Naive thymus-derived CD4-positive, alpha-beta T cell (primary cell): ENCODE results near the gene UTP14A. TPM values are rescaled to one million over a fixed set of nuclear protein-coding genes. Genes with fewer than 3 reads are reported as not detected.

Experiments
- ATAC-seq: fragments of 150-1000 bp; cut with Tn5 transposase; 2 replicates; pipeline ENCODE4 v1.10.0; 2021; ENCODE audit warnings: mild to moderate bottlenecking, moderate library complexity
- CTCF ChIA-PET: fragments of 350-600 bp; sonication (Branson Sonifier 250); formaldehyde crosslinking; loops from one replicate; lab custom pipeline; 2021; ENCODE audit warnings: antibody characterized with exemption; lab: Charles Lee
- POLR2A ChIA-PET: fragments of 350-600 bp; sonication (Branson Sonifier 250); formaldehyde crosslinking; loops from one replicate; lab custom pipeline; 2021; ENCODE audit warnings: antibody characterized with exemption, inconsistent platforms; lab: Charles Lee
- DNase-seq, 9 donors: peaks; one replicate each; pipeline versions ENCODE4 v3.0.0 to v3.0.0-alpha.2; 2020 to 2022; ENCODE audit warnings: mixed read lengths in 1 of 9
- H3K27ac ChIP-seq: one replicate; pipeline ENCODE4 v1.7.0; 2013; ENCODE audit warnings: mild to moderate bottlenecking, low read depth, low read length, moderate library complexity
- H3K27me3 ChIP-seq, 2 donors: one replicate each; pipeline ENCODE4 v1.7.0; 2013; ENCODE audit warnings: low read length in 2 of 2, mild to moderate bottlenecking in 2 of 2, moderate library complexity in 2 of 2; ENCODE audit not compliant: control insufficient read depth in 2 of 2, insufficient read depth in 2 of 2
- H3K36me3 ChIP-seq, 3 experiments: 1 replicate in 2 of 3; 2 replicates in 1 of 3; pipeline ENCODE4 v1.7.0; 2013; ENCODE audit warnings: low read length in 3 of 3, mild to moderate bottlenecking in 3 of 3, moderate library complexity in 1 of 3; ENCODE audit not compliant: insufficient read depth in 3 of 3, control insufficient read depth in 2 of 3
- H3K4me1 ChIP-seq, 2 donors: one replicate each; pipeline ENCODE4 v1.7.0; 2013; ENCODE audit warnings: low read length in 2 of 2, mild to moderate bottlenecking in 2 of 2, moderate library complexity in 1 of 2; ENCODE audit not compliant: control insufficient read depth in 2 of 2, insufficient read depth in 2 of 2
- H3K4me3 ChIP-seq: 2 replicates; pipeline ENCODE4 v1.7.0; 2013; ENCODE audit warnings: mild to moderate bottlenecking, low read length
- H3K9me3 ChIP-seq, 3 experiments: 1 replicate in 2 of 3; 2 replicates in 1 of 3; pipeline ENCODE4 v1.7.0; 2013; ENCODE audit warnings: low read length in 3 of 3; ENCODE audit not compliant: control insufficient read depth in 2 of 3
- H3K27ac Mint-ChIP-seq, 9 donors: one replicate each; pipeline ENCODE4 v1.8.0; 2020 to 2022; ENCODE audit warnings: mixed read lengths in 9 of 9, mild to moderate bottlenecking in 8 of 9, moderate library complexity in 5 of 9, inconsistent platforms in 2 of 9
- H3K27me3 Mint-ChIP-seq, 5 donors: one replicate each; pipeline ENCODE4 v1.8.0; 2021 to 2022; ENCODE audit warnings: mixed read lengths in 5 of 5, mild to moderate bottlenecking in 1 of 5
- H3K36me3 Mint-ChIP-seq, 5 donors: one replicate each; pipeline ENCODE4 v1.8.0; 2020 to 2022; ENCODE audit warnings: mixed read lengths in 5 of 5, mild to moderate bottlenecking in 3 of 5, inconsistent platforms in 1 of 5
- H3K4me1 Mint-ChIP-seq, 7 donors: one replicate each; pipeline ENCODE4 v1.8.0; 2020 to 2022; ENCODE audit warnings: mixed read lengths in 7 of 7, mild to moderate bottlenecking in 3 of 7, inconsistent platforms in 1 of 7
- H3K4me3 Mint-ChIP-seq, 10 donors: one replicate each; pipeline ENCODE4 v1.8.0; 2020 to 2022; ENCODE audit warnings: mild to moderate bottlenecking in 10 of 10, mixed read lengths in 10 of 10, moderate library complexity in 6 of 10, inconsistent platforms in 2 of 10
- H3K9me3 Mint-ChIP-seq, 11 donors: one replicate each; pipeline ENCODE4 v1.8.0; 2020 to 2022; ENCODE audit warnings: mixed read lengths in 11 of 11, mild to moderate bottlenecking in 4 of 11, inconsistent platforms in 1 of 11, moderate library complexity in 1 of 11
- intact Hi-C, 2 donors: fragments of 100-400 bp; cut with micrococcal nuclease; formaldehyde crosslinking; loops; one replicate each; pipeline ENCODE4 v1.15.1; 2023
- polyA plus RNA-seq, 2 donors: library from polyadenylated mRNA; unstranded; fragments of 300-500 nt; fragmentation: Illumina TruSeq; gene quantifications; one replicate each; pipeline ENCODE4 v1.2.3, GENCODE V29; 2021
- total RNA-seq, 6 experiments: library from RNA in 5 of 6; stranded (reverse) in 5 of 6; gene quantifications; 1 replicate in 5 of 6; 2 replicates in 1 of 6; pipeline ENCODE4 v1.2.3 and lab custom pipeline; 2021 to 2026

Gene UTP14A
- total and polyA plus RNA-seq, 7 experiments from 2014 or later, result 11.0 to 28.6 (median 16.5) TPM

GRCh38 chrX:129959493-129959832, 53.5 kb downstream of the UTP14A start:
- Mint-ChIP-seq H3K9me3 (peaks cover 0 to 1% (median 0%) of the 10 kb centered on the region in 11 donors), H3K4me3 (no peak overlapping the region), H3K27ac (peak overlapping the region in 3 of 9 donors; percentile 69 to 77 (median 72)), H3K4me1 (peaks cover 11 to 27% (median 15%) of the 10 kb centered on the region in 7 donors), H3K36me3 (no peaks in the 10 kb centered on the region), H3K27me3 (peaks cover 0 to 4% (median 0%) of the 10 kb centered on the region in 5 donors)
- no peak overlapping the region for H3K4me3 ChIP-seq
- H3K27ac ChIP-seq, result no peak overlapping the region
- POLR2A ChIA-PET, result no interaction called here
- H3K27me3 ChIP-seq, result no peaks in the 10 kb centered on the region
- DNase-seq (no peak), ATAC-seq (no peak)
- H3K4me1 ChIP-seq, result peaks cover 5 to 12% of the 10 kb centered on the region in 2 donors
- CTCF ChIA-PET, result interaction anchor here (0.9 kb wide), 1 partner anchor 197 kb away, joined by 3 read pairs; no protein-coding TSS in a partner anchor
- intact Hi-C loops, result no loop called here
- H3K9me3 ChIP-seq, result no peaks in the 10 kb centered on the region
- no peaks in the 10 kb centered on the region for H3K36me3 ChIP-seq

DNA sequence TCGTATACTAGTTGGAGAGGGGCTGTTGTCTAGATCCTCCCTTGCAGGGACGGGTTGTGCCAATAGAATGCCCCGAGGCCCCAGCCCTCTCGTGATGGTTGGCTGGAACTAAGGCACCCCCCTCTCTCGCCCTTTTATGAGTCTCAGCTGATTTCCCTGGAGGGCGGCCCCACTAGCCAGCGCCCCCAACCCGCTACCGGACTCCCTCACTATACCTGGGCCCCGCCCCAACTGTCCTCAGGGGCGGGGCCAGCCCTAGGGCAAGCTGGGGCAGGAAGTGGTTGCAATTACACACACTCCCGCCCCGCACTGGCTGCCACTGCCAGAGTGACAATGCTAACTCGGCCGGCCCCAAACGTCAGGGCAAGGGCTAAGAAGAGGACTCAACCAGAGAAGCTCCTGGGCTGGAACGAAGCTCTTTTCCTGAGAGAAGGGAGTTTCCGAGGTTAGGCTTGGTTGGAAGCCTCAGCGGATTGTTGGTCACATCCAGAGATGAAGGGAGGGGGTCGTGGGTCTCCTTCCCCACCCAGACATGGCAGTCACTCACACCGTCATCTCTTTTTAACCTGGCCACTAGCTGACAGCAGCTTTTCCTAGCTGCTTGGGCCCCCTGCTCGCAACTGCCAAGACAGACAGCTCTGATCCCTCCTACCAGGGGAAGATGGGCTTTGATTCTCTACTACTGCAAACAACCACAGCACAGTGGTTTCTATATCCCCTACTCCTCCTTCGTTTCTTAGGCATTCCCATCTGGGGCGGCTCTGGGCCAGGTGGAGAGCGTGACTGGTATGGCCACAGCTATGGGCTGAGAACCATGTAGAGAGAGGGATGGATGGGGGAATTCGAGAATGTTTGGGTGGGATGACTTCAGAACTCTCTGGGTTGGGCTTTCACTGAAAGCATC, 55.5 kb downstream of the UTP14A start:
- H3K4me3 ChIP-seq, result peak overlapping the region; percentile 41
- no peaks in the 10 kb centered on the region for H3K9me3 ChIP-seq
- Mint-ChIP-seq H3K27me3 (no peaks in the 10 kb centered on the region), H3K36me3 (no peaks in the 10 kb centered on the region), H3K9me3 (no peaks in the 10 kb centered on the region), H3K4me3 (peak overlapping the region; percentile 65 to 87 (median 78)), H3K27ac (peak overlapping the region; percentile 71 to 94 (median 87)), H3K4me1 (peaks cover 6 to 24% (median 15%) of the 10 kb centered on the region in 7 donors)
- ChIA-PET CTCF (interaction anchor here (1.3 kb wide), 1 partner anchor 36 kb away, joined by 5 read pairs; no protein-coding TSS in a partner anchor), POLR2A (interaction anchor here (0.6 to 1.8 kb wide), 5 partner anchors 8 to 183 kb away, joined by 3 to 10 read pairs (median 5); no protein-coding TSS in a partner anchor)
- peaks cover 5 to 12% of the 10 kb centered on the region in 2 donors for H3K4me1 ChIP-seq
- DNase-seq (peak in 6 of 9 donors; percentile 31 to 67 (median 42)), ATAC-seq (peak; percentile 89)
- intact Hi-C loops, result loop anchor here (1.0 to 2.0 kb wide), 4 partner anchors 21 to 63 kb away; partner anchors contain the start of gene BCORL1 (in 2 of the 2)
- no peaks in the 10 kb centered on the region for H3K36me3 ChIP-seq
- H3K27ac ChIP-seq, result peak overlapping the region; percentile 69
- no peaks in the 10 kb centered on the region for H3K27me3 ChIP-seq

DNA sequence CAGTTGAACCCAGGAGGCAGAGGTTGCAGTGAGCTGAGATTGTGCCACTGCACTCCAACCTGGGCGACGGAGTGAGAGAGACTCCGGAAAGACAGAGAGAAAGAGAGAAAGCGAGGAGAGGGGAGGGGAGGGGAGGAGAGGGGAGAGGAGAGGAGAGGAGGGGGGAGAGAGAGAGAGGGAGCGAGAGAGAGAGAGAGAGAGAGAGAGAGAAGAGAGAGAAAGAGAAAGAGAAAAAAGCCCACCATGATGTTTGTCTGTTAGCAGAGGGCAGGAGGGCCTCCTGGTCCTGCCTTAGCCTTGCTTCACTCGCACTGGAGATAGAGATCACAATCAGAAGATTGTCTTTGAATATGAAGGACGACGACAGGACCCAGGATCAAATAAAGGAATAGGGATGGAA, 57.8 kb downstream of the UTP14A start:
- no peaks in the 10 kb centered on the region for H3K9me3 ChIP-seq
- Mint-ChIP-seq H3K27me3 (no peaks in the 10 kb centered on the region), H3K9me3 (no peaks in the 10 kb centered on the region), H3K4me1 (peaks cover 5 to 19% (median 15%) of the 10 kb centered on the region in 7 donors), H3K36me3 (no peaks in the 10 kb centered on the region), H3K4me3 (no peak overlapping the region), H3K27ac (peak overlapping the region in 1 of 9 donors; percentile 62)
- H3K27me3 ChIP-seq, result no peaks in the 10 kb centered on the region
- intact Hi-C loops, result no loop called here
- ATAC-seq (no peak), DNase-seq (no peak)
- H3K4me3 ChIP-seq, result no peak overlapping the region
- H3K36me3 ChIP-seq, result no peaks in the 10 kb centered on the region
- ChIA-PET POLR2A (no interaction called here), CTCF (no interaction called here)
- H3K27ac ChIP-seq, result no peak overlapping the region
- H3K4me1 ChIP-seq, result peaks cover 5 to 12% of the 10 kb centered on the region in 2 donors

DNA sequence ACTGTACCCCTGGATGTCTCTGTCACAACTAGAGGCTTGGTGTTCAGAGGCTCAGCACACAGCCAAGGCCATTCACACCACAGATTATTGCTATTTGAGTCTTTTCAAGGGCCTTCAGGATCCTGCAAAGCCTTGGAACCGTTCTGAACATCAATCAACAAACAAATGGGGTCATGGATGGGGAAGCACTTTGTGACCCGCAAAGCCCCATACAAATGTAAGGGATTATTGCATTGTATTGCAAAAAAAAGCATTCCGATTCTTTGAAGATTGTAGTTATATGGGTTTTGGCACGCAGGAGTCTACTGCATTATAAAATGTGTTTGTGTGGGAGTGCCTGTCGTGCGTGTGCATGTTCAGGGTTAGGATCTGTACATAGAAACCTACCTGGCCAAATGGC, 59.2 kb downstream of the UTP14A start:
- DNase-seq (no peak), ATAC-seq (no peak)
- no peak overlapping the region for H3K4me3 Mint-ChIP-seq
- intact Hi-C loops, result no loop called here
- no peak overlapping the region for H3K4me3 ChIP-seq
- no peak overlapping the region for H3K27ac ChIP-seq
- H3K36me3 Mint-ChIP-seq, result no peaks in the 10 kb centered on the region
- H3K4me1 Mint-ChIP-seq, result peaks cover 3 to 14% (median 10%) of the 10 kb centered on the region in 7 donors
- no peaks in the 10 kb centered on the region for H3K9me3 ChIP-seq
- ChIA-PET POLR2A (interaction anchor here (1.1 kb wide), 1 partner anchor 9 kb away, joined by 4 read pairs; no protein-coding TSS in a partner anchor), CTCF (no interaction called here)
- peaks cover 5 to 12% of the 10 kb centered on the region in 2 donors for H3K4me1 ChIP-seq
- H3K36me3 ChIP-seq, result no peaks in the 10 kb centered on the region
- H3K9me3 Mint-ChIP-seq, result peaks cover 0 to 2% (median 0%) of the 10 kb centered on the region in 11 donors
- H3K27me3 ChIP-seq, result no peaks in the 10 kb centered on the region
- H3K27ac Mint-ChIP-seq, result peak overlapping the region in 1 of 9 donors; percentile 36
- no peaks in the 10 kb centered on the region for H3K27me3 Mint-ChIP-seq

GRCh38 chrX:129968968-129969367, 63.0 kb downstream of the UTP14A start:
- CTCF ChIA-PET, result interaction anchor here (0.7 kb wide), 1 partner anchor 152 kb away, joined by 3 read pairs; no protein-coding TSS in a partner anchor
- POLR2A ChIA-PET, result no interaction called here
- H3K9me3 ChIP-seq, result no peaks in the 10 kb centered on the region
- no peak overlapping the region for H3K27ac ChIP-seq
- H3K36me3 ChIP-seq, result no peaks in the 10 kb centered on the region
- intact Hi-C loops, result no loop called here
- no peak overlapping the region for H3K27ac Mint-ChIP-seq
- no peaks in the 10 kb centered on the region for H3K27me3 ChIP-seq
- peaks cover 0 to 3% (median 0%) of the 10 kb centered on the region in 11 donors for H3K9me3 Mint-ChIP-seq
- DNase-seq, result no peak
- no peak overlapping the region for H3K4me3 Mint-ChIP-seq
- no peak for ATAC-seq
- H3K36me3 Mint-ChIP-seq, result no peaks in the 10 kb centered on the region
- H3K4me3 ChIP-seq, result no peak overlapping the region
- no peaks in the 10 kb centered on the region for H3K4me1 ChIP-seq
- peaks cover 0 to 12% (median 0%) of the 10 kb centered on the region in 5 donors for H3K27me3 Mint-ChIP-seq
- no peaks in the 10 kb centered on the region for H3K4me1 Mint-ChIP-seq

DNA sequence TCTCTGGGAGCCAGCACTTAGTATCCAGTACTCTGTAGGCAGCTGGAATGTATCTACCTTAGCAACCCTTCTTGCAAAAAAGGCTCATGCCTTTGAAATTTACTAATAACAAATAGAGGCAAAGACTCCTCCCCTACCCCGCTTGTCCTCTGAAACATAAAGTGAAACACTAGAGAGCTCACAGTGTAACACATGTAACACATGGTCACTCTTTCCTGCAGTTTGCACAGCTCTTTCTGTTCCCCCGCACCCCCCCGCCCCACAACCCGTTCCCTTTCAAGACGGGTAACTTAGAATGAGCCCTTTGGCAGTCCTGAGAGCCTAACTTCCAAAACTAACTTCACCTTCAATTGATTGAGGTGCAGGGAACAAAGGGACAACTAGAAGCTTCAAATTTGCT, 70.5 kb downstream of the UTP14A start:
- POLR2A ChIA-PET, result no interaction called here
- intact Hi-C loops, result no loop called here
- Mint-ChIP-seq H3K9me3 (no peaks in the 10 kb centered on the region), H3K27me3 (peaks cover 0 to 37% (median 0%) of the 10 kb centered on the region in 5 donors), H3K4me1 (peaks cover 0 to 16% (median 13%) of the 10 kb centered on the region in 7 donors), H3K36me3 (no peaks in the 10 kb centered on the region), H3K4me3 (no peak overlapping the region), H3K27ac (no peak overlapping the region)
- no peaks in the 10 kb centered on the region for H3K4me1 ChIP-seq
- no peak overlapping the region for H3K4me3 ChIP-seq
- H3K27me3 ChIP-seq, result no peaks in the 10 kb centered on the region
- no peak overlapping the region for H3K27ac ChIP-seq
- ATAC-seq, result no peak
- DNase-seq, result no peak
- H3K9me3 ChIP-seq, result no peaks in the 10 kb centered on the region
- CTCF ChIA-PET, result no interaction called here
- H3K36me3 ChIP-seq, result no peaks in the 10 kb centered on the region
